Epithelial cell of proximal tubule (primary cell): Measurements from ENCODE around the gene TACC2. TPM values are rescaled to one million over a fixed set of nuclear protein-coding genes. Genes with fewer than 3 reads are reported as not detected.

Experiments
- DNase-seq: peaks from one replicate; pipeline ENCODE4 v3.0.0-alpha.2; 2011; ENCODE audit warnings: low read depth
- H3K4me3 ChIP-seq: 2 replicates; pipeline ENCODE4 v1.5.1; 2011; ENCODE audit warnings: low read depth, mild to moderate bottlenecking, low read length
- total RNA-seq: library from RNA; depleted of rRNA; stranded (reverse); fragments of >200 nt; gene quantifications from 2 replicates; pipeline ENCODE4 v1.2.3, GENCODE V29; 2015
- TF ChIP-seq, protein P1 (sequence below): conservative IDR thresholded peaks from 2 replicates; pipeline ENCODE4 v1.5.1; 2012; ENCODE audit warnings: low read depth, mild to moderate bottlenecking, low read length

The TACC2 gene
- total RNA-seq, 1 donor from 2014 or later = 23.9 TPM

DNA sequence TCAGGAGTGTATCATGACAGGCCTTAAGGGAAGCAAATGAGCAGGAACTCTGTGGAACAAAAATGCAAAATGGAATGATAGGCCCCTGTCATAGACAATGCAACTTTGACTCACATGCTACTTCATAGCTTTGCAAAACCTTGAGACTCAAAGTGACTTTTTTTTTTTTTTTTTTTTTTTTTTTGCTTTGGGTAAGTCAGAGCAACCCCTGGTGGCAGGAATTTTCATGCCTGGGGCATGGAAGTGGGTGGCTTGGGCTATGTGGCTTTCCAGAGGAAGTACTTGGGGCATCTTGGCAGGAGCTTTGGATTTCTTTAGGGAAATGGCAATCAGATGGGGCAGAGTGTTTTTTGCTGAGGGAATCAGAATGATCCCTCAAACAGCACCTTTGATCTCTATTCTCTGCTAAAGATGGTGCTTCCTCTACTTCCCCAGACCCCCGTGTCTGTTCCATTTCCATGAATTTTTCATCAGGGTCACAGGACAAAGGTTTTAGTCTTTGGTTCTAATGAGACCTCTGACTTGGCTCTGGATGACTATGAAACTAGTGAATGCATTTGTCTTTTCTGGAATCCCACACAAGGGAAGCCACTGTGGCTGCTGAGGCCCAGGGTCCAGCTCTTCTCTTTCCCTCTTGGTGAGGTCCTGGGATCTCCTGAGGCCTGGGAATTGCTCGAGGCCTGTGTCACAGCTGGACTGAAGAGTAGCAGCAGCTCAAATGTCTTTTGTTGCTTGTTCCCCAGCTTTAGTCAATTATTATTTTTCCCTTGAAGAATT is 62.8 kb downstream of the TACC2 start:
- TF ChIP-seq, protein P1, sequence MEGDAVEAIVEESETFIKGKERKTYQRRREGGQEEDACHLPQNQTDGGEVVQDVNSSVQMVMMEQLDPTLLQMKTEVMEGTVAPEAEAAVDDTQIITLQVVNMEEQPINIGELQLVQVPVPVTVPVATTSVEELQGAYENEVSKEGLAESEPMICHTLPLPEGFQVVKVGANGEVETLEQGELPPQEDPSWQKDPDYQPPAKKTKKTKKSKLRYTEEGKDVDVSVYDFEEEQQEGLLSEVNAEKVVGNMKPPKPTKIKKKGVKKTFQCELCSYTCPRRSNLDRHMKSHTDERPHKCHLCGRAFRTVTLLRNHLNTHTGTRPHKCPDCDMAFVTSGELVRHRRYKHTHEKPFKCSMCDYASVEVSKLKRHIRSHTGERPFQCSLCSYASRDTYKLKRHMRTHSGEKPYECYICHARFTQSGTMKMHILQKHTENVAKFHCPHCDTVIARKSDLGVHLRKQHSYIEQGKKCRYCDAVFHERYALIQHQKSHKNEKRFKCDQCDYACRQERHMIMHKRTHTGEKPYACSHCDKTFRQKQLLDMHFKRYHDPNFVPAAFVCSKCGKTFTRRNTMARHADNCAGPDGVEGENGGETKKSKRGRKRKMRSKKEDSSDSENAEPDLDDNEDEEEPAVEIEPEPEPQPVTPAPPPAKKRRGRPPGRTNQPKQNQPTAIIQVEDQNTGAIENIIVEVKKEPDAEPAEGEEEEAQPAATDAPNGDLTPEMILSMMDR = peak; percentile 94
- DNase-seq = peak; percentile 38
- no peak overlapping the region for H3K4me3 ChIP-seq

DNA sequence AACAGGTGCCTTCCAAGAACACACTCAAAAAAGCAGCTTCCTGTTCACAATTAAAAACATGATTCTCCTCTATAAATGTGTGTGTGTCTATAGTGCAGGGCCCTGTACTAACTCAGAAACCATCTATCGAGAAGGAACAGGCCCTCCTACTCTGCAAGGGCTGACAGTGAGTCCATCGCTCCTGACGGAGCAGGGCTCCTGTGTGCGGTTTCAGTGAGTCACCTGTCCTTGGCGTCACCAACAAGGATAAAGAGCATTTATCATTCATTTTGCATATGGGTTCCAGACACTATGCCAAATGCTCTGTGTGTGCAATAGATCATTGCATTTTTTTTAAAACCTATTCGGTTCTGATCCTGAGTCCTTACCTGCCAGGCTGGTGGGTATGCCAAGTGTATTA is 63.7 kb downstream of the TACC2 start:
- TF ChIP-seq, protein P1 = no peak
- DNase-seq = no peak
- H3K4me3 ChIP-seq = no peak overlapping the region

DNA sequence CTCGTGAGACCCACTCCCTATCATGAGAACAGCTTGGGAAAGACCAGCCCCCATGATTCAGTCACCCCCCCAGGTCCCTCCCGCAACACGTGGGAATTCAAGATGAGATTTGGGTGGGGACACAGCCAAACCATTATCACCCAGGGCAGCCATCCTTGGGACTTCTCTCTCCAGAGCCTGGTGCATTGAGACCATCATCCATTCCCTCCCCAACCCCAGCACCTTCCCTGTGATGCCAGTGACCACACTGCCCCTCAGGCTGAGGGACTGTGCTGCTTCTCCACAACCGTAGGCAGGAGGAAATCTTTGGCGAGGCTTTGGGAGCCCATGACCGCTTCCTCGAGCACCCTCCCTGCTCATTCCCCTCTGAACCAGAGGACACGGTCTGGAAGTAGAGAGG is 64.4 kb downstream of the TACC2 start:
- no peak for DNase-seq
- TF ChIP-seq, protein P1 = no peak
- H3K4me3 ChIP-seq = no peak overlapping the region

DNA sequence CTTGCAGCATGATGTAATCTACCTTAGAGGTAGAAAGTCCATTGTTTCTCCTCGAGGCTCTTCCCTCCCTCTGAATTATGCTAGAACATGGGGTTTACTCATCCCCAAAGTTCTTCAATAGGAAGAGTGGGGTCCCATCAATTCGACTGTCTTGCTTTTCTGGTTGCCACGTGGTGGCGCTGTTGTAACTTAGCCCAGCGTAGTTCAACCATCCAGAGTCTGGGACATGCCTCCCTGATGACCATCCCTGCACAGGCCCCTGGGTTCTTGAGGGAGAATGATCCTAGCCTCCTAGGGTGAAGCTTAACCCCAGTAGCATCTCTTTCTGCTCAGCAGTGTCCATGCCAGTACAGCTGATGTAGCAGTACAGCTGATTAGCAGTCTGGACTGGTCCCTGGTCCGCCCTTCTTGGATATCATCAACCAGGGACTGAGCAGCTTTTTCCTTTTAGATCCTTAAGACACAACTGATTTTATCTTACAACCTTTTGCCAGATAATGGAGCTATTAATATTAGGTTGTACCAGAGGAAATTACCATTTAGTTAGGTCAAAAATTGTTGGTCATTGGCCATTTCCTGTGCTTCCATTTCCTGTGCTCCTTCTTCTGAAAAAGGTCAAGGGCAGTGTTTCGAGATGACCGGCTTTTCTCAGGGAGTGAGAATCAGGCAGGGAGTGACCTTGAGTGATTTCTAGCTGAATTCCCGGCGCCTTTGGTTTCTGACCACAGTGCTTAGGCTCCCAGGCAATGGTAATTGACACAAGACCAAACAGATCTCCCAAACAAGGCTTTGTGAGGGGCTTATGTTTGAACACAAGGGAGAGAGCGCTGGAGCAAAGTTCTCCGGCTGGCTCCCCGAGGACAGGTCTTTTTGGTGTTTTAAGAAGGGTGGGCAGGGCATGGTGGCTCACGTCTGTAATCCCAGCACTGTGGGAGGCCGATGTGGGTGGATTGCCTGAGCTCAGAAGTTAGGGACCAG is 65.4 kb downstream of the TACC2 start:
- no peak for DNase-seq
- TF ChIP-seq, protein P1 = peak; percentile 82
- H3K4me3 ChIP-seq = no peak overlapping the region

DNA sequence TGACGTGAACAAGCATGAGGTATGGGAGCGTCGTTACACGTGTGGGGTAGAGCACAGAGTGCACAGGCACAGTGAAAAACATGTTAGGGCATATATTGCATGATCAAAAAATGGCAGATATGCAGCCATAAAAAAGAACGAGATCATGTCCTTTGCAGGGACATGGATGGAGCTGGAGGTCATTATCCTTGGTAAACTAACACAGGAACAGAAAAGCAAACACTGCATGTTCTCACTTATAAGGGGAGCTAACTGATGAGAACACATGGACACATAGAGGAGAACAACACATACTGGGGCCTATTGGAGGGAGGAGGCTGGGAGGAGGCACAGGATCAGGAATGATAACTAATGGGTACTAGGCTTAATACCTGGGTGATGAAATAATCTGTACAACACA is 66.3 kb downstream of the TACC2 start:
- TF ChIP-seq, protein P1 = no peak
- no peak for DNase-seq
- no peak overlapping the region for H3K4me3 ChIP-seq

DNA sequence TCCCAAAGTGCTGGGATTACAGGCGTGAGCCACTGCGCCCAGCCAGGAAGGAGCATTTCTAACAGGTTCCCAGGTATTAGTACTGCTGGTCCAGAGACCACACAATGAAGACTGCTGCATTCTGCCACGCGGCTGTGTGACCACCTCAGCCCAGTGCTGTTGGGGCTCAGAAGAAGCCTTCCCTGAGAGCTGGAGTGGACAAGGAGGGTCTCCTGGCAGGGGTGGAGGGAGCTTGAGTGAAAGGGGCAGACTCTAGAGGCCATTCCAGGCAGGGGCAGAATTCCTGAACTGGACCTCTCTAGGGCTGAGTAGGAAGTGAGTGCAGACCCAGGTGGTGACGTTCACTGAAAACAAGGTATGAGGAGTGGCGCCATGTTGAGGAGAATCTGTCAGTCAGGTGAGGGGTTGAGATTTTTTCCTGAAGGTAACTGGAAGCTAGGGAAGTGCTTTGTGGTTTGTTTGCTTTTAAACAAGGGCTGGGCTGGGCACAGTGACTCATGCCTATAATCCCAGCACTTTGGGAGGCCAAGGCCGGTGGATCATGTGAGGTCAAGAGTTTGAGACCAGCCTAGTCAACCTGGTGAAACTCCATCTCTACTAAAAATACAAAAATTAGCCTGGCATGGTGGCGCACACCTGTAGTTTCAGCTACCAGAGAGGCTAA is 67.6 kb downstream of the TACC2 start:
- H3K4me3 ChIP-seq = no peak overlapping the region
- TF ChIP-seq, protein P1 = no peak
- DNase-seq = no peak
